ENCODE measurements around the gene GPR37L1. TPM values are rescaled to one million over a fixed set of nuclear protein-coding genes. Genes with fewer than 3 reads are reported as not detected.

Gene GPR37L1
- total RNA-seq, 4 donors from 2014 or later, result 0.16 TPM; not detected in 3

DNA sequence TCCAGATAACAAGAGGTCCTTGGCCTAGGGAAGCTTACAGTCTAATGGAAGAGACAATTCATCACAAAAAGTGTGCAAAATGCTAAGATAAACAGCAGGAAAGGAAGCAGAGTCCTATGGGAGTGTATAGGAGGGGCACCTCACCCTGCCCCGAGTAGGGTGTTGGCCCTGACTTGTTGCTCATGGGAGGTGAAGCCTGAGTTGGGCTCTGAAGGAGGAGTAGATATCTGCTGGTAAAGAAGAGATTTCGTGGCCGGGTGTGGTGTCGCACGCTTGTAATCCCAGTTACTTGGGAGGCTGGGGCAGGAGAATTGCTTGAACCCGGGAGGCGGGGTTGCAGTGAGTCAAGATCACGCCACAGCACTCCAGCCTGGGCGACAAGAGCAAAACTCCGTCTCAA is 18.6 kb upstream of the GPR37L1 start:
- TF ChIP-seq, protein P1, sequence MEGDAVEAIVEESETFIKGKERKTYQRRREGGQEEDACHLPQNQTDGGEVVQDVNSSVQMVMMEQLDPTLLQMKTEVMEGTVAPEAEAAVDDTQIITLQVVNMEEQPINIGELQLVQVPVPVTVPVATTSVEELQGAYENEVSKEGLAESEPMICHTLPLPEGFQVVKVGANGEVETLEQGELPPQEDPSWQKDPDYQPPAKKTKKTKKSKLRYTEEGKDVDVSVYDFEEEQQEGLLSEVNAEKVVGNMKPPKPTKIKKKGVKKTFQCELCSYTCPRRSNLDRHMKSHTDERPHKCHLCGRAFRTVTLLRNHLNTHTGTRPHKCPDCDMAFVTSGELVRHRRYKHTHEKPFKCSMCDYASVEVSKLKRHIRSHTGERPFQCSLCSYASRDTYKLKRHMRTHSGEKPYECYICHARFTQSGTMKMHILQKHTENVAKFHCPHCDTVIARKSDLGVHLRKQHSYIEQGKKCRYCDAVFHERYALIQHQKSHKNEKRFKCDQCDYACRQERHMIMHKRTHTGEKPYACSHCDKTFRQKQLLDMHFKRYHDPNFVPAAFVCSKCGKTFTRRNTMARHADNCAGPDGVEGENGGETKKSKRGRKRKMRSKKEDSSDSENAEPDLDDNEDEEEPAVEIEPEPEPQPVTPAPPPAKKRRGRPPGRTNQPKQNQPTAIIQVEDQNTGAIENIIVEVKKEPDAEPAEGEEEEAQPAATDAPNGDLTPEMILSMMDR (IDR thresholded peaks at IDR 0.05; ENCODE audit: low read depth), result no peak

DNA sequence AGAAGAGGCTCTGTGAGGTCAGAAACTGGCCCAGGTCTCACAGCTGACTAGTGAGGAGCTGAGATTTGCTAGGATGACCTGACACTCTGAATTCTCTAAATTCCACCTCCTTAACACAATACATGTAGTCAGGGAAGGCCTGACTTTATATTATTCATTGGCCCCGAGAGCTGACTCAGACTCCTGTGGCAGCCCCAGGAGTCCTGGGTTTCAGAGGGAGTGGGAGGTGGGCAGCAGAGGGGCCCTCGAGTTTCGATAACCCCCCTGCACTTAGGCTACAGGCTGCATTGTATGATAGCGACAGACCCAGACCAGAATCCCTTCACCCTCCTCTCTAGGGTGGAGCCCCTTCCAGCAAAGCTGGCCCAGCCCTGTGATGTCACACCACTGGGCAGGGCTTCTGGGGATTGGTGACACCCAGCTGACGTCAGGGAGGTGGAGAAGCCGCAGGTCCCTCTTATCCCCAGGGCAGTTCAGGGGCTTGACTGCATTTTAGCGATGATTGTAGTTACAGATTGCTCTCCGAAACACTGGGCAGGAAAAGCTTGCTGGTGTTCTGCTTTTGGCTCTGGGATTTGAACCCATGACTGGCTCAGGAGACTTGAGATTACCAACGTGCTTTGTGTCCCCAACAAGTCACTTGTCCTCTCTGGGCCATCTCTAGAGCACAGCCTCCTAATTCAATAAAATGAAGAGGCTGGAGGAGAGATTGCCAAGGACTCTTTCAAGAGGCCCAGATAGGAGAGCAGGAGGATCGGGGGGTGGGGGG is 17.0 kb upstream of the GPR37L1 start:
- TF ChIP-seq, protein P1 (IDR thresholded peaks at IDR 0.05; ENCODE audit: low read depth), result no peak

DNA sequence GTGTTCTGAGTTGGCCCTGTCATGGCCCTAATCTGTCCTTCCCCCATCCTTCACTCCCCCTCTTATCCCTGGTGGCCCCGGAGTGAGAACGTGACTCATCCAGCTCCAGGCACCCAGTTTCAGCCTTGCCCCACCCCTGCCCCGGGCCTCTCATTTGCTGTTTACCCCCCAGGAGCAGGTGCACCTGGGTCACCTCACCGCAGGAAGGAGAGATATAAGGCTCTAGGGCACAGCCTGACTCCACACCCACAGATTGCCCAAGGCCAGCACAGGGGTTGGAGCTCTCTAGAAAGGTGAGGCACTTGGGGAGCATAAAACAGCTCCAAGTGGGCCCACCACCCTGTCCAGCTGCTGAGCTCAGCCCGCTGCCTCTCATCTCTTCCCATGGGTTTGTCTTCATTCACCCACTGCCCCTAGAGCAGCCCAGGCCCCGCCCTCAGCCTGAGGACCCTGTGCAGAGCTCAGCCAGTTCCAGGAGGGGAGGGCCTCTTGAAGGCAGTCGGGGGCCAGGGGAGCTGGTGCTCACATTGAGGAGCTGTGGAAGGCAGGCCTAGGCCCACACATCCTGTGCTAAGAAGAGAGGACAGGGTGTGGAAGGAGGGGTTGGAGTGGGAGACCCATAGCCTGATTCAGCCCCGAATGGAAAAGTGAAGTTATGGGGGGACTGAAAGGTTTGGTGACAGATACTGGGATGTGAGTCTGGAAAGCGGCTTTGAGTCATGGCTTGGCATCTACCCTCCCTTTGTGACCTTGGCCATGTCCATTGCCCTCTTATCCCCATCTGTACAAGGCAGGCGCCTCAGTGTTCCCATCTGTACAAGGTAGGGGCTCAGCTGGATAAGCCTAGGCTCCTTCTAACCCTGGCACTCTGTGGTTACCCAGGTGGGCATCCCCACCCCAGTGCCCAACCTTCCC is 16.1 kb upstream of the GPR37L1 start:
- TF ChIP-seq, protein P1 (IDR thresholded peaks at IDR 0.05; ENCODE audit: low read depth), result no peak

- TF ChIP-seq, protein P1 (IDR thresholded peaks at IDR 0.05; ENCODE audit: low read depth), result no peak
These were observed 15.4 kb upstream of the GPR37L1 start for GRCh38 chr1:202107321-202107761.

DNA sequence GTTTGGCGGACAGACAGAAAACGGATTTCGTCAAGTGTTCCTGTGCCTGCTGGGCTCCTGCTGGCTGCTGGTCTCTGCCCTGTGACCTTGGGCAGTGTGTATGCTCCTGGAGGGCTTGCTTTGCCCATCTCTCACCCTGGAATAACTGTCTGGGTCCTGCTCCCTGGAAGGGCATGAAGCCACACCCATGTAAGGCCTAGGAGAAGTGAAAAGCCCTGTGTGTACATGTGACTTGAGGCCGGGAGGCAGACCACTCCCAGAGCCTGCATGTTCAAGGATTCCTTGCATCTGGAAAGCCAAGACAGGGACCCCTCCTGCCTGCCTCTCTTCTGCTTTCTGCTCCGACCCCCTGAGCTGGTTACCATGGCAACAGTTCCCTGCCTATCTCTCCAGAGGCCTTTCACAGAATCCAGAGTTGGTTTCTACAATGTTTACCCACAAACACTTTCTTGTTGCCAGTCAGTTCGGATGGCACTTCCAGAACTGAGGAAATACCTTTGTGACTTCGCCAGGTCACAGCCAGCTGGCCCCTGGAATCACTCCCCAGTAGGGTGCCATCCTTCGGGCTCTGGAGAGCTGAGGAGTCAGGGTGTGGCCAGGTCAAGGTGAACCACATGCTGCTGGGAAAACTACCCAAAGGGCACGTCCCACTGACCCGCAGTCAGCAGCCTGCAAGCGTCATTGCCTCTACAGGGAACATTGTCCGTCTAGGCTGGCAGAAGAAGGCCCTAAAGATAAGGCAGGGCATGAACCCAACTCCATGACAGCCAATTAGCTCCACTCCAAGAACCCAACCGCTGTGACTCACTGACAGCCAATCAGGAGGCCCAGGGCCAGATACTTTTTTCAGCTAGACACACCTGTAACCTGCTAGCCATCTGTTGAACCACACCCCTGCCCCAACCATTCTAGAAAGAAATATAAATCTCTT is 14.7 kb upstream of the GPR37L1 start:
- TF ChIP-seq, protein P1 (IDR thresholded peaks at IDR 0.05; ENCODE audit: low read depth), result no peak

- TF ChIP-seq, protein P1 (IDR thresholded peaks at IDR 0.05; ENCODE audit: low read depth), result no peak
These were observed 11.7 kb upstream of the GPR37L1 start for GRCh38 chr1:202110977-202111376.
